Activated naive CD4-positive, alpha-beta T cell treated with Interleukin-2 at 50 U/mL for 16 hours (primary cell): ENCODE measurements around the gene TOPBP1.
"Not testable (repeated sequence)": the region's sequence is repeated elsewhere in the genome, so short reads cannot be mapped to it uniquely, and the experiment has no call there.

Experiments
- DNase-seq: peaks from one replicate; pipeline ENCODE4 v3.0.0-alpha.2; 2020

TOPBP1 gene

DNA sequence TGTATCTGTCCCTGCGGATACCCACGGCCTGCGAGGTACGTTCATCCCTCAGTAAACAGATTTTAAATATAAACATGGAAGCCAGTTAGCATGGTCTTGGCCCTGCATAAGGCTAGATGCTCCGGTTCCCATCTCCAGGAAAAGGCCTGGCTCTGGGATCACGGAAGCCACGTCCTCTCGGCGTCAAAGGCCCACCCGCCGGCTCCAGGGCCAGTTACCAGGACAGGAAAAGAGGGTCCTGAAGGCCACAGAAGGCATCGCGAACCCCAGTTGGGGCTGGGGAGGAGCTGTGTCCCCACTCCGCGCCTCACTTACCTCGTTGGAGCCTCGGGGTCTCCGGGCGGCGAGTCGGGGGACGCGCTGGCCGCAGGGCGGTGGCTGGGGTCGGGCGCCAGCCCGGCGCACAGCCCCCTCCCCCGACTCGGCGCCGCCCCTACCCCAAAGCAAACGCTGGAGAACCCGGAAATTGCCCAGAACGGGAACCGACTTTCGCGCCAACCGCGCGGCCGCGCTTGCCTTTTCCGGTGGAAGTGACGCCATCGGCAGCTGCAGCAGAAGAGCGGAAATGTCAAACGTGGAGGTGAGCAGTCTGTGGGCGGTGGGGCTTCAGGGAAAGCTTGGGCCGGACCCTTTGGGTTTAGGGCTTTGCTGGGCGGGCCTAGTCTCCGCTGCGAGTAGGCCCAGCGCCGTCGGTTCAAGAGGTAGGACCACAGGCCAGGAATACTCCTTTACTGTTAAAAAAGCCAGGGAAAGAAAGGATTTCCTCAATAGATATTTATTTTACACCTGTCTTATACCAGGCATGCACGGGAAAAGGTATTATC, at the start of gene TOPBP1:
Gene TOPBP1 (minus strand): TSS at position 488 of the 824 bp plus-strand sequence. CDS start 814 bp downstream, outside the sequence.
- DNase-seq: peak; percentile 90

DNA sequence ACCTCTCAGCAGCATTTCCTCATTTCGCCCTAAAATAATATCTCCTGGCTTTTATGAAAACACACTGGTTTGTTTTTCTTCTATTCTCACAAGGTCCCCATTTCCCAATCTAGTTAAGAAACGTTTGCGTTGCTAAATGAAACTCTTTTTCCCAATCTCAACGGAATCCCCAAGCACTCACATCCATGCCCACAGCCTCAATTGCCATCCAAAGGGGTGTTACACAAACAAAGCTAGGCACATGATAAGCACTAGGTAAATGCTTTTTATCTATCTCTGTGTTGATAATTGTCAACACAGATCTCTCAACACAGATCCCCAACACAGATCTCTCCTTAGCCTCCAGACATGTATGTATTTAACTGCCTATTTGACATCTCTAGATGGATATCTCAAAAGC, 49.3 kb upstream of the TOPBP1 start:
- DNase-seq: no peak

DNA sequence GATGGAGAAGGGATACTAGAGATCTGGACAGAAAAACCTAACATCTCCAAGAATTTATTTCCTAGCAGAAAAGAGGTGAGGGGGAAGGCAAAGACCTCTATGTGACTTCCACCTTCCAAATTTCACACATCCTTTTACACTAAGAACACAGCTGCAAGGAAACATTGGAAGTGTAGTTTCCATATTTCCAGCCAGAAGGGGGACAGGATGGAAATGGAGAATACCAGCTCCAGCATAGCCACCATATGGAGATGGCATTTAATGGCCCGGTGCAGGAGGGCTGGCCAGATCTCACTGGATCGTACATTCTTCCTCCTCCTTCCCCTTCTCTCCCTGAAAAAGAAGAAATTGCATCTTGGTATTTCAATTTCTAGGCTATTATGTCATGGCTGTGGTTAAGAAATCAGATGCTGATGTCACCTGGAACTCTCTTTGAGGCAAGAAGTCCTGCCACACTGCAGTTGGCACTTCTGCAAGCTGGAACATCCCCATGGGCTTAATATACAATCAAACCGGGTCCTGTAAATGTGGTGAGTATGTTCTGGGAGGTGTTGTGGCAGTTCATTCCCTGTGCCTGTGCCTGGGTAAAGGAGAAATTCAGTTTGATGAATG, 47.5 kb upstream of the TOPBP1 start:
- DNase-seq: no peak

DNA sequence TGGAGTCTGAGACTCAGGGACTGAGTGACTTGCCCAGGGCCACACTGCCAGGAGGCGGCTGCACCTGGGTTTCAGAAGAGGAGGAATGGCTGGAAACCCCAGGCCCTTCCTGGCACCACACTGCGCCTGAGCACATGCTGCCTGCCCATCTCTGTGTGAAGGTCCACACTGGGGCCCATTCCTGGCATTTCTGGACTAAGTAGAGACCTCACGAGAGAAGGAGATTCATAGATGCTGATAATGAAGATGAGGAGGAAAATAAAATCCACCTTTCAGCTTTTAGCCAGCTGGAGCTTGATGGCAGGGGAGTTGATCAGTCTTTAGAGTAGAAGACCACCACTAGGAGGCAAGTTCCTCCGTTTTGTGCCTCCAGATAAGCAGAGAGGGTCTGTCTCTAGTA, 44.3 kb upstream of the TOPBP1 start:
- no peak for DNase-seq

DNA sequence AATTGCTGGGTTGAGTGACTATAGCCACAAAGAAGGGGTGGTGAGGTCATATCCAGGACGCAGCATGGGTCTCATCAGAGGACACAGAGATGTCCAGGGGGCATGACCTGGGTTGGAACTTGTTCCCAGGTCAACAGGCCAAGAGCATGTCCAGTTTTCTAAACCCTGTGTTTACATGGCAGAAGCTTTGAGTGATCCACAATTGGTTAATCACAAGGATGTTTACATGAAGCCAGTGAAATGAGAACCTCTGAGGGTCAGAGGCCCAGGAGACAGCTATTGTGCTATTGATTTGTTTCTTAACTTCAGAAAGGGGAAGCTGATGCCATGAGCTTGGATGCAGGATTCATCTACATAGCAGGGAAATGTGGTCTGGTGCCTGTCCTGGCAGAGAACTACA, 42.2 kb upstream of the TOPBP1 start:
- DNase-seq: no peak

DNA sequence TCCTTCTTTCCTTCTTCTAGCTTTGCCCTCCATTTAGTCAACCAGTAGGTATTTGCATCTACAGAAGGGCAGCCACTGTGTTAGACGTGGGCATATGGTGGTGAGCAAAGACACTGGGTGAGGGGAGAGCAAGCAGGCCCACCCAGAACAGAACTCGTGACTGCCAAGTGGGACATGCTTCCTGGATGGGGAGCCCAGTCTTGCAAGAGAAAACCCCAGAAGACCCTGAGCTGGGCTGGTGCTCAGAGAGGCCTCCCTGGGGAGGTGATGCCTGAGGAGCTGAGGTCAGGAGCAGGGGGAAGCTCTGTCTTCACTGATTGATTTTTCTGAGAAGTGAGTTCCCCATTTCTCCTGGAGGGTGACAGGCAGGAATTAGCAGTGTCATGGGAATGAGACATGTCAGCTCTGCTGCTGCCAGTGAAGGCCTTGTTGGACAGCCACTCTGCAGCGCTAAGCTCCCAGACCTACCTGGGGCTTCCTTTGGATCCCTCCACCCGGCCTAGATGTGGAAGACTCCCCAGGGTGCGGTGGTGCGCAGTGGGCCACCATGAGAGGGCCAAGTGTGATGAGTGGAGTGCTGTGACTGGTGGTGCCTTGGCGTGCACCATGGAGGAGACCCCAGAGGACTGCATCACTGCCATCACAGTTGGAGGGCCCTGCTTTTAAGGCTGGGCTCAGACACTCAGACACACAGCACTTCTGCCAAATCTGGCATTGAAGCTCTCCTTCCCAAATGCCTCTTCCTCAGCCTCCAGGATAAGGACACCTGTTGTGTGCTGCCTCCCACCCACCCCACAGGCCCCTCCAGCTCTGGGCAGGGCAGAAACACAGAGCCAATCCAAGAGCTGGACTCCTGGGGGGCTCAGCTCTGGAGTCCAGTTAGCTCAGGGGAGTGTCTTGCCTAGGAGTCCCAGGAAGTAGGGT, 40.0 kb upstream of the TOPBP1 start:
- DNase-seq: no peak

DNA sequence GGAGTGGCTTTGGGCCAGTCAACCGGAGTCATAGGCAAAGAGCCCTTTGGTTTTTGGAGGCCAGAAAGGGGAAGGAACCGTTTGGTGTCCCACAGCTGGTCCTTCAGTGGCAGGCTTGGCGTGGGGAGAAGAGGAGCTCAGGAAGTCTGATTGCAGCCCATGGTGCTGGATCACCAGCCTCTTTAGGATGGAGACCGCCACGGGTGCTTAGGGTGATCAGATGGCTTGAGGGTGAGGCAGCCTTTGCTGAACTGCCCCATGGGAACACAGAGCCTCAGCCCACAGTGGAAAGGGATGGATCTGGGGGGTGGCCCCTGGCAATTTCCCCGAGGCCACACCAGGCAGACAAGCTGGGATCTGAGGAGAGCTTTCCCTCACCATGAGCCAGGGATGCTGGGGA, 38.6 kb upstream of the TOPBP1 start:
- DNase-seq: no peak

DNA sequence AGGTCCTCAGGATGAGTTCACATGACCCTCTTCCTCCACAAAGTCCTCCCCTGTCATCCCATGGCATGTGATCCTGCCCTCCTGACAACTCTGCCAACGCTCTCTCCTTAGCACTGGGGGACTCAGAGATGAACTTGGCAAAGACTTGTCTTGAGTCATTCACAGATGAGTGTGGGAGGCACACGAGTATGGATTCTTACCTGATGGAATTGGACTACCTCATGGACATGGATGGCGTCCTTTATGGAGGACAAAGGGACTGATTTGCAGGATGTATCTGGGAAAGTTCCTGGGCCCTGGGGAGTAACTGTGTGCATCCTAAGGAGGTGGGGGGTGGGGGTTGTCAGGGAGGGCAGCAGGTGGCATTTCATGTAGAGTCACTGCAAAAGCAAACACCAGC, 38.2 kb upstream of the TOPBP1 start:
- DNase-seq: no peak

DNA sequence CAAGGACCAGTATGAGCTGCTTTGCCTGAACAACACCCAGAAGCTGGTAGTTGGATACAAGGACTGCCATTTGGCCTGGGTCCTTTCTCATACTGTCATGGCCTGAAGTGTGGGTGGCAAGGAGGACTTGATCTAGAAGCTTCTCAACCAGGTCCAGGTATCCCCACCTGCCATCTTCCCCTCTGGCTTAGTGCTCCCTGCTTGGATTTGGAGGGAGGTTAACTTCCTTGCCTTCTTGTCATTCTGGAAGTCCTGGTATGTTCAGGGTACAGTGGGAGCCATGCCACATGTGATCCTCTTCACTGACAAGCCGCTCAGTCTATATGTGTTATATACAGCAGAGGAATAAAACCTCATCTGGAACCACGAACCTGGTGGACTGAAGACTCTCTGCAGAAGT, 37.7 kb upstream of the TOPBP1 start:
- DNase-seq: no peak

DNA sequence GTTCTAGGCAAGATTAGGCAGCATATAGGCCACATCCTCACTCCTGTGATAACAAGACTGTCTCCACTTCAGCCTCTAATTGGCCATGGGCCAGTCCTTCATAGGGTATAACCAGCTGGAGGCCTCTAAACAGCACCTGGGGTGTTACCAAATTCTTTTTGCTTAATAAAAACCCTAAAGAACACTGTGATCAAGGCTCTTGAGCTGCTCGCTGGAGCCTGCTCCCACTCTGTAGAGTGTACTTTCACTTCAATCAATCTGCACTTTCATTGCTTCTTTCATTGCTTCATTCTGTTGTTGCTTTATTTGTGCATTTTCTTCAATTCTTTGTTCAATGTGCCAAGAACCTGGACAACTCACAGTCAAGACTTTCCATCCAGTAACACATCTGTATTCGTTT, 36.2 kb upstream of the TOPBP1 start:
- no peak for DNase-seq

DNA sequence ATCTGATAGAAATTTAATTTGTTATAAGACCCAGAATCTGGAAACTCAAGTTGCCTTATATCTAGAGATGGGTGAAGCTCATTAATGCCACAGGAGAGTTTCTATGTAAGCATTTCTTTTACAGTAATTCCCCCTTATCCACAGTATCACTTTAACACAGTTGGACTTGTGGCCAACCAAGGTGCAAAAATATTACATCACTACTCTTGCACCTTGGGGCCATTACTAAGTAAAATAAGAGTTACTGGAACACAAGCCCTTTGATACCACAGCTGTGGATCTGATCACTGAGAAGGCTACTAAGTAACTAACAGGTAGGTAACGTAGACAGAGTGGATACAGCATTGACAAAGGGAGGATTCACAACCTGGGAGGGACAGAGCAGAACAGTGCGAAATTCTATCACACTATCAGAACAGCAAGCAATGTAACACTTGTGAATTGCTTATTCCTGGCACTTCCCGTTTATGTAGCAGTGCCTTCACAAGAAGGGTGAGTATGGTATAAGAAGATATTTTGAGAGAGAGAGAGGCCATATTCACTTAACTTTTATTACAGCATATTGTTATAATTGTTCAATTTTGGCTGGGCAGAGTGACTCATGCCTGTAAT, 33.9 kb upstream of the TOPBP1 start:
- no peak for DNase-seq

DNA sequence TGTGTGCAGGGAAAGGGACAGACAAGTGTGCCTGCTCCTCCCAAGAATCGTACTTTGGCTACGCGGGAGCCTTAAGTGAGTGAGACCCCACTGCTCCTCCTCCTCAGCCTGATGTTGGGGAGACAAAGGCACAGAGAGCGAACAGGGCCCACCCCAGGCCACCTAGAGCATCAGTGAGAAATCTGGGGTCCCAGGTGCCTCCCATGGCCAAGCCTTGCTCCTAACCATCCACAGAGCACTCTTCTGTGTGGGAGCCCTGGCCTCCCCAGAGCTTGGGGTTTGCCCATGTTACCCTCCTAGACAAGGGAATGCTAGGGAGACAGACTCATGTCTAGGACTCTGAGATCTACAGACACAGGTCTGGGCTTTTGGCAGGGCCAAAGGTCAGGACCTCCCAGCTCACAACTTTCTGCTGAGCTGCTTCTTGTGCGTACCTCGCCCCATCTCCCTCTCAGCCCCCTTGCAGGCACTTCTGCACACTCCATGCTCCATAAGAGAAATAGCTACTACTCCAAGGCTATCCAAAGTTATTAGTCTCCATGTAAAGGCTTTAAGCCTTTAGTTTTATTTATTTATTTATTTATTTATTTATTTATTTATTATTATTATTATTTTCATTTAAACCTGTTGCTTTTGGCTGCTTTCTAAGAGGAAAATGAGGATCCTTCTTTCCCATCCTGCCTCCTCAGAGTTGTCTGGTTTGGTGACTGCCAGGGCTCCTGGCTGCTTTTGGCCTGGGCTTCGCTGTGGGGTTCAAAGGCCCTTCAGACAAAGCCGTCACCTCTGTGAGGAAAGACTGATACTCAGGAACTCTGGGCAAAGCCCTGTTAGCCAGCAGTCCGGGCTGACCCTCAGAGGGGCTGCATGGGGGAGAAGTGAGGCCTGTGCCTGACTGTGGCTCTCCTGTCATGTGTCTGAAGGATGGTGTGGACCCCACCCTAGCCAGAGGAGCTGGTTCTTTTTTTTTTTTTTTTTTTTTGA, 32.8 kb upstream of the TOPBP1 start:
- no peak for DNase-seq

DNA sequence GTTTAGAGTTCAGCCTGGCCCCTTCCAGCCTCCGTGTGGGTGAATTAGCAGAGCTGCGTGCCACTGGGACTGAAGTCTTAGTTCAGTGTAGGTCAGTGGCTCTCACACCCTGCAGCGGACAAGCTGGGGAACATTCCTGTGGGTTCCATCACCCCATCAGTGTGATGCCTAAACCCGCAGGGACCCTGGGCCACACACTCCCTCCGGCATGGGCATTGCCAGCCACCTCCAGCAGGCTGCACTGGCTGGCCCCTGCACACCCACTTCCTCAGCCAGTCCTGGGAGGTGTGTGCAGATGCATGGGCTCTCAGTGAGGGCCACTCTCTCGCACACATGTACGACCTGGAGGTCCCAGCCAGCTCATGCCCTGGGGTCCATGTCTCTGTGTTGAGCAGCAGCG, 32.1 kb upstream of the TOPBP1 start:
- no peak for DNase-seq

DNA sequence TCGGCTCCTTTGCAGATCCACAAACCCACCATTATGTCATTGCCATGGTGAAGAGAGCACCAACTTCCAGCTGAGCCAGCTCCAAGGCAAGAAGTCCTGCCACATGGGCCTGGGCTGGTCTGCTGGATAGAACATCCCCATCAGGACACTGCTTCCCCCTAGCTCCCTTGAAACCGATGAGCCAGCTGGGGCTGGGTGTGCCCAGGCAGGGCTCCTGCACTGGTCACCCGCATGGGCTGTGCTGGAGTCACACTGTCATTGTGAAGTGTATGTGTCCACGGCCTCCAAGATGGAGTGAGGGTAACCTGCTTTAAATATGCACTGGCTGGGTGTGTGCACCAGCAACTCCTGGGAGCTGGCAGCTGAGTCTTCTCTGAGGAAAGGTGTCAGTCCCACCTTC, 31.0 kb upstream of the TOPBP1 start:
- no peak for DNase-seq

DNA sequence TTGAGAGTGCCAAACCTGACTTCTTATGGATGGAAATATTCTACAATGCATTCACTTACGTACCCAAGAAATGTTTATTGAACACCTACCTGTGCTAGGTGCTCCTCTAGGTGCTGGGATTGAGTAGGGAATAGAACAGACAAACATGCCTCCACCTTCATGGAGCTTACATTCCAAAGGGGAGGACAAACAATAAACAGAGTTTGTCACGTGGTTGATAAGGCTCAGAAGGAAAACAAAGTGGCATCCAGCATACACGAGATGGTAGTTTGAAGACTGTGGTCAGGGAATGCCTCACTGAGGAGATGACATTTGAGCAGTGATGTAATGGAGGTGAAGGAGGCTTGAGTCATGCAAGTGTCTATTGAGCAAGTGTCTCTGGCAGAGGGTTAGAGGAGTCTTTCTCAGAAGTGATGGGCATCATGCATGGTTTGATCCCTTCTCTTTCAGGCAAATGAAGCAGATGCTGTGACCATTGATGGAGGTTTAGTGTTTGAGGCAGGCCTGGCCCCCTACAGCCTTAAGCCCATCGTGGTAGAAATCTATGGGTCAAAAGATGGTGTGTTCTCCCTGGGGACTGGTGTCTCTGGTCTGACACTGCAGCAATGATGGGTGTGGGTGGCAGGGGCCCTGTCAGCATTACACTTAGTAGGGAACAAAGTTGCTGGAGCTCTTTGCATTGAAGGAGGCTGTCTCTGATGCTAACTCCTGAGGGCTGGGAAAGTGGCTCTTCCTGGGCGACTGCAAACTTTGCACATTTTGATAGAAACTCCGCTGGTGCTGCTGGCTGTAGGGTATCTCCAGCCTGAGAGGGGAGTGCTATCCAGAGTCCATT, 29.7 kb upstream of the TOPBP1 start:
- no peak for DNase-seq

DNA sequence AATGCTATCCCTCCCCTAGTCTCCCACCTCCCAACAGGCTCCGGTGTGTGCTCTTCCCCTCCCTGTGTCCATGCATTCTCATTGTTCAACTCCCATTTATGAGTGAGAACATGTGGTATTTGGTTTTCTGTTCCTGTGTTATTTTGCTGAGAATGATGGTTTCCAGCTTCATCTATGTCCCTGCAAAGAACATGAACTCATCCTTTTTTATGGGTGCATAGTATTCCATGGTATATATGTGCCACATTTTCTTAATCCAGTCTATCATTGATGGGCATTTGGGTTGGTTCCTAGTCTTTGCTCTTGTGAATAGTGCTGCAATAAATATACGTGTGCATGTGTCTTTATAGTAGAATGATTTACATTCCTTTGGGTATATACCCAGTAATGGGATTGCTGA, 16.3 kb upstream of the TOPBP1 start:
- not testable (repeated sequence) for DNase-seq

DNA sequence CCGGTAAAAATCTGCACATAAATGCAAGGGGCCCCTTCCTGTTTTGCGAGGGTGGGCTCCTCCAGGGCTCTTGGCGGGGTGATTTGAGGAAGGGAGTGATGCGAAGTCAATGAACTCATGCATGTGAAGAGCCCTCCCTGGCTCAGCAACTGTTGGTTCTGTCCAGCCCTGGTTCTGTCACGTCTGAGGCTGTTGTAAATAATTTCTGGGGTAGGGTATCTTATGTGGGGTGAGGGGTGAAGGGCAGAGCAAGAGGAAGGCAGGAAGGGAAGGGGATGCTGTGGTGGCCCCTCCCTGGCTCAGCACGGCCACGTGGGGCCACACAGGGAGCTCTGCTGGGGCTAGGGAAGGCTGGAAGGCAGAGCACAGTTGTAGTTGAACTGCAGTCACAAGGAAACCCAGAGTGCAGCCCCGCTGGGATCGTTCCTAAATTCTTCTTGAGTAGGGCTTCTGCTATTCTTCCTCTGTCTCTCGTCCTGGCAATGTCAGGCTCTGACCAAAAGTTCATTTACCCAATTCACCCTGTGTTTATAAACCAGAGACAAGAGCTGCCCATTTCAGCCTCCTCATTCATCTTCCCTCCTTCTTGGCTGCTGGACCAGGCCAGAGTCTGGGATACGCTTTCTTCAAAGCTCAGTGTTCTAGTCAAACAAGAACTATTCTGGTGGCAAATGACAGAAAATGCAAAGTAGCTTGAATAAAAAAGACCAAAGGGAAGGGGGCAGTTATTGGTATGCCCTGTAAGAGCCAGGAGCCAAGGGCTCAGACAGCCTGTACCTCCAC, 14.8 kb upstream of the TOPBP1 start:
- DNase-seq: no peak

DNA sequence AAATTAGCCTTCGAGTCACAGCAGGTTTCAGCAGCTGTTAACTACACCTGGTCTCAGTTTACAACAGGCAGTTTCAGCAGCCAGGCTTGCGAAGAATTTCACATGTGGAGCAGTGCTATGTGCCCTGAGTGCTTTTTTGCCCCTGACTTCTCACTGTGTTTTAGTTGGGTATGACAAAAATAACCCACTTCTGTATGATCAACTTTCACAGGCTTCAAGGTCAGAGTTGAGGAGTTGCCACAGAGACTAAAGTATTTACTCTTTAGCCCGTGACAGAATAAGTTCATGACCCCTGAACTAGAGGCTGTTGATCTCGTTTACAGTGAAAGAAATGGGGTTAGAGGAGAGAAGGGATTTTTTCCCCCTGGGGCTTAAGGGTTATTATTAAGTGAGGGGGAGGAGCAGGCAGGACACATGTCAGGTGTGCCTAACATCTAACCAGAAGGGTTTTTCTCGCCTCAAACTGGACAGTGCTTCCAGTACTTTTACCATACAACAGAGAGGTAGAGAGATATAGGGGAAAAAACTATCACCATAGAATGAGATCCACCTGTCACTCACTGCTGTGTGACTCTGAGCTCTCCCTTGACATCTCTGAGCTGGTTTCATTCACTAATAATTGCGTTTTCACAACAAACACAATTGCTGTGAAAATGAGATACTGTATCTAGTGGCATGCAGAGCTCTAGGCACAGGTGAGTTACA, 14.0 kb upstream of the TOPBP1 start:
- no peak for DNase-seq

DNA sequence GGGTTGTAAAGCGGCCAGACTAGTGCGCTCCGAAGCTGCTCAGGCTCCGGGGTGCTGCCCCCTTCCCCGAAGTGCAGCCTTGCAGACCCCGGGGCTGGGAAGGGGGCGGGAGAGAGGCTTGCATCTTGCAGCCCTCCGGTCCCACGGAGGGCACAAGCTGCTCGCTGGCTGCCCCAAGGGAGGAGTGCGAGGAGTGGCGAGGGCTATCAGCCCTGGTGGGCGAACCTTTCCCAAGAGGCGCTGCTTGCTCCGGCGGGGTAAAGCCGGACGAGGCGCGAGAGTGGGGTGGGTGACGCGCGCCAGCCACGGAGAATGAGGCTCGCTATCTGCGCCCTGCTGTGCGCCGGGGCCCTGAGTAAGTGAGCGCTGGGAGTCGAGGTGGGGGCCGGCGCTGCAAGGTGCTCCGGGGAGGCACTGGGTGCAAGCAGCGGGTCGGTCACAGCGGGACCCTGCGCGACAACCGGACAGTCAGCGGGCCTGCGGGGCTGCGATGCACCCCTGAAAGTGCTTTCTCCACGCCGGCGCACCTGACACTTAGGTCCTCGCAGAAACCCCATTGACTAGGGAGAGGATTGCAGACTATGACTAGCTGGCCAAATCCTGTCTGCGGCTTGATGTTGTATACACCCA, 12.7 kb upstream of the TOPBP1 start:
- DNase-seq: no peak
